NCI-H128 (cell line): ENCODE measurements around the gene TAAR1.

Experiments
- DNase-seq: peaks from one replicate; lab custom pipeline; 2025; ENCODE audit not compliant: unreplicated experiment; lab: John Stamatoyannopoulos, UW

The TAAR1 gene

DNA sequence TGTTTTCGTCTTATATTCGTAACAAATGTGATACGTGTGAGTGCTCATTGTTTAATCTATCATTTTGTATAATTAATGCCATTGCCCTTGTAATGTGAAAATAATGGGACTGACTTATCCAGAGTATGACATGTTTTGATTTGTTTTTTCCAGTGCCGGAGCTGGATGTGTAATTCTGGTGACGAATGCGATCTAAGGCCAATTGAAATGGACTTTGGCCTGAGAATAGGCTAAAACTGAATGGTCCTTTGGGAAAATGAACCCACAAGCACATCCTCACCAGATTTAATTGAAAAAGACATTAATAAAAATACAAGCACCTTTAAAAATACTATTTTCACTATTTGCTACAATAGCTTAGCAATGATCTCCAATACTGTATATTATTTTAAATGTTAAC, 62.8 kb downstream of the TAAR1 start:
- DNase-seq, result no peak
